Middle frontal gyrus (tissue), 1 donor: ENCODE data around the gene HDAC8.

ENCODE experiments used
- DNase-seq: peaks from one replicate; pipeline ENCODE4 v3.0.0-alpha.2; 2015; ENCODE audit warnings: low spot score; ENCODE audit errors: extremely low spot score

The HDAC8 gene

DNA sequence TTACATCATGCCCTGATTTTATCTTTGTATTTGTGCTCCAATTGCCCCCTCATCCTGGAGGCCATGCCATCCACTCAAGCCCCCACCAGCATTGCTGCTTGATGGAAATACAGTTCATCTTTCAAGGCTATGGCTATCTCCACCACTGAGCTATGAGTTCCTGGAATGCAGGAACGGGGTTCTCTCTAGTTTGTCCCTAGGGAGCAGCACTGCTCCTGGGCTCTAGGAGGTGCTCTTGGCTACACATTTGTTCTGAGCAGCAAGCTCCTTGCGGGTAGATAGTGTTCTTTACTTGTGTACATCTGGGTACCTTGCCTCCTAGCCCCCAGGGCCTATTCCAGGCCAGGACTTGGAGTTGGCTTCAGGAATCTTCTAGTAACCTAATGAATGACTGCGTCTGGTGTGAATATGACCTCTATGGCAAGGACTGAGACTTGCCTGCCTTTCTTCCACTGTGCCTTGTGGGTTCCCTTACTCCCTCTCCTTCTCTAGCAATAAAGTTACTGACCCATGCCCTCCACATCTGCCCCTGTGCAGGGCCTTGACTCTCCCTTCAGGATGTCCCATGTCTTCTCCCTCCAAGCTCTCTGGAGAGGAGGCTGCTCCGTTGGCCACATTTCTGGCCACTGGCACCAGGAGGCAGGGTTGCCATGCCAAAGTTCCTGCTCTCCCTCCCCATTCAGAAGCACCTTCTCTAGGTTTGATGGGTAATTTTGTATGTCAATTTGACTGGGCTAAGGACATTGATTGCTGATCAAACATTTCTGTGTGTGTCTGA is 274.5 kb downstream of the HDAC8 start:
- DNase-seq, result no peak

- DNase-seq, result no peak
These were observed 275.7 kb downstream of the HDAC8 start for GRCh38 chrX:72296991-72297390.

GRCh38 chrX:72295745-72296144 is 276.9 kb downstream of the HDAC8 start:
- no peak for DNase-seq

DNA sequence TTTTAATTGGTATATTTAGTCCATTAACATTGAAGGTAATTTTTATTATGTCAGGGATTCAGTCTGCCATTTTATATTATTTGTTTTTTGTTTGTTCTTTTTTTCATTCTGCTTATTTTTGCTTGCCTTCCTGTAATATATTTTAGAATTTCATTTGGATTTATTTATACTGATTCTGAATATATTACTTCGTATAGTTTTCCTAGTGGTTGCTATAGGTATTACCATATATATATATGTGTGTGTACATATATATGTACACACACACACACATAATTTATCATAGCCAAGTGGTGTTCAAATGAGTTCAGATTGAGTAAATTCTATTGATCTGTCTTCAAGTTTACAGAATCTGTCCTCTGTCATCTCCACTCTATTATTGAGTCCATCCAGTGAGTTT is 278.1 kb downstream of the HDAC8 start:
- no peak for DNase-seq

- DNase-seq, result no peak
These were observed 290.3 kb downstream of the HDAC8 start for GRCh38 chrX:72282302-72282701.

DNA sequence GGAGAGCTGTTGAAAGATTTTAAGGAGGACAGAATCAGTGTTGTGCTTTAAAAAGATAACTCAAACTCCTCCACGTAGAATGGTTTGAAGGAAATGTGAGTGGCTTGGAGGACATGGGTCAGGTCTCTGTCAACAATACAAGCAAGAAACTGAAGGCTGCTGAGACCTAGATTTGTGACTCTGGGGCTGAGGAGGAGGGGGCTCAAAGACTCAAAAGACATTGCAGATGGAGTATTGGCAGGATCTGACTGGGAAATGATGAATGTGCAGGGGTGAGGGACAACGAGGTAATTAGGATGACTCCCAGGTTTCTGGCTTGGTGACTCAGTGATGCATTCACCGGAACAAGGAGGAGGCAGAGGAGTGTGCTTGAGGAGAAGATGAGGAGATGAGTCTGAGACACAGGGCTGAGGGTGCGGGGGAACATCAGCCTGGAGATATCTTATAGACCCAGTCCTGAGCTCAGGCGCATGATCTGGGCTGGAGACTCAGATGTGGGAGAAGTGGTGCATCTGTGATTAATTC is 292.3 kb downstream of the HDAC8 start:
- DNase-seq, result no peak
